Smooth muscle cell (in vitro differentiated cells): ENCODE results near the gene SUN2. TPM values are rescaled to one million over a fixed set of nuclear protein-coding genes. Genes with fewer than 3 reads are reported as not detected.
A peak's percentile ranks its signal among the peaks of the same experiment; 100 is the strongest.

Source experiments
- DNase-seq: peaks from one replicate; lab custom pipeline; 2025; ENCODE audit not compliant: unreplicated experiment; lab: John Stamatoyannopoulos, UW
- H2AFZ ChIP-seq: fragments of 200-600 bp; sonication (generic); 2 replicates; pipeline ENCODE4 v1.6.0; 2016; ENCODE audit warnings: antibody characterized with exemption, low read depth, mild to moderate bottlenecking
- H3F3A ChIP-seq: fragments of 200-600 bp; sonication (generic); 2 replicates; pipeline ENCODE4 v1.6.0; 2017; ENCODE audit warnings: antibody characterized with exemption, low read depth
- H3K27ac ChIP-seq: fragments of 200-600 bp; sonication (generic); 2 replicates; pipeline ENCODE4 v1.5.1; 2016; ENCODE audit warnings: low read depth, mild to moderate bottlenecking
- H3K27me3 ChIP-seq: fragments of 200-600 bp; sonication (generic); 2 replicates; pipeline ENCODE4 v1.6.1; 2016; ENCODE audit warnings: low read depth, mild to moderate bottlenecking
- H3K36me3 ChIP-seq: fragments of 200-600 bp; sonication (generic); 2 replicates; pipeline ENCODE4 v1.5.1; 2016; ENCODE audit warnings: low read depth
- H3K4me1 ChIP-seq: fragments of 200-600 bp; sonication (generic); 2 replicates; pipeline ENCODE4 v1.5.1; 2016; ENCODE audit warnings: low read depth
- H3K4me2 ChIP-seq: fragments of 200-600 bp; sonication (generic); 2 replicates; pipeline ENCODE4 v1.6.0; 2016; ENCODE audit warnings: mild to moderate bottlenecking
- H3K4me3 ChIP-seq: fragments of 200-600 bp; sonication (generic); 2 replicates; pipeline ENCODE4 v1.5.1; 2016; ENCODE audit warnings: mild to moderate bottlenecking
- H3K79me2 ChIP-seq: fragments of 200-600 bp; sonication (generic); 2 replicates; pipeline ENCODE4 v1.6.0; 2016; ENCODE audit warnings: low read depth, mild to moderate bottlenecking
- H3K9ac ChIP-seq: fragments of 200-600 bp; sonication (generic); 2 replicates; pipeline ENCODE4 v1.6.0; 2016; ENCODE audit warnings: low read depth
- H3K9me3 ChIP-seq: fragments of 200-600 bp; sonication (generic); replicated peaks from 2 replicates; pipeline ENCODE4 v1.5.1; 2016; ENCODE audit warnings: low read depth
- H4K20me1 ChIP-seq: fragments of 200-600 bp; sonication (generic); 2 replicates; pipeline ENCODE4 v1.6.0; 2016; ENCODE audit warnings: low read depth
- CTCF ChIP-seq: fragments of 200-600 bp; sonication (generic); IDR thresholded peaks from 2 replicates; pipeline ENCODE4 v1.5.1; 2017; ENCODE audit warnings: borderline replicate concordance, mild to moderate bottlenecking, antibody characterized with exemption; ENCODE audit not compliant: insufficient read depth, poor library complexity, severe bottlenecking
- WGBS: methylation state at CpG from one replicate; pipeline ENCODE4 v1.1.7; 2016; ENCODE audit warnings: low lambda C conversion rate; 5-methylcytosine and 5-hydroxymethylcytosine counted together
- polyA plus RNA-seq: library from polyadenylated mRNA; unstranded; fragments of >200 nt; fragmentation: Nextera tagmentation; extraction: Ambion mirVana; gene quantifications from 2 replicates; pipeline ENCODE4 v1.2.1, GENCODE V29; 2016
- total RNA-seq: library from RNA; depleted of rRNA; stranded (reverse); fragments of >200 nt; gene quantifications from 2 replicates; pipeline ENCODE4 v1.2.3, GENCODE V29; 2014

The SUN2 gene
- total and polyA plus RNA-seq, 2 experiments from 2014 or later, result 59.1 to 71.7 TPM

GRCh38 chr22:38705235-38706100 is 50.3 kb downstream of the SUN2 start, which contains the start of gene GTPBP1:
TSS of gene GTPBP1 (plus strand) at chr22:38705944. CDS start at chr22:38705956, 12 bp downstream.
- H3K9ac ChIP-seq, result peak within 1 kb of the TSS; percentile 98
- peak within 1 kb of the TSS; percentile 91 for H3K4me2 ChIP-seq
- no peaks in the 10 kb centered on the region for H3K27me3 ChIP-seq
- H3K4me3 ChIP-seq, result peak within 1 kb of the TSS; percentile 95
- WGBS, result under 1% methylated on average over 55 of the region's 55 CpGs
- TF ChIP-seq CTCF, result no peak
- H2AFZ ChIP-seq, result peak within 1 kb of the TSS; percentile 88
- DNase-seq, result peak; percentile 98
- H3K36me3 ChIP-seq, result no peaks in the 10 kb centered on the region
- peaks cover 19% of the 10 kb centered on the region for H3K4me1 ChIP-seq
- peaks cover 44% of the 10 kb centered on the region for H3K79me2 ChIP-seq
- H3K27ac ChIP-seq, result peak within 1 kb of the TSS; percentile 92
- peaks cover 8% of the 10 kb centered on the region for H3F3A ChIP-seq
- H3K9me3 ChIP-seq, result no peaks in the 10 kb centered on the region
- peaks cover 43% of the 10 kb centered on the region for H4K20me1 ChIP-seq

GRCh38 chr22:38704654-38705234 is 51.1 kb downstream of the SUN2 start:
- H3K9me3 ChIP-seq, result no peaks in the 10 kb centered on the region
- peak overlapping the region; percentile 45 for H3K9ac ChIP-seq
- H4K20me1 ChIP-seq, result peaks cover 36% of the 10 kb centered on the region
- no peaks in the 10 kb centered on the region for H3K36me3 ChIP-seq
- no peak for TF ChIP-seq CTCF
- peaks cover 44% of the 10 kb centered on the region for H3K79me2 ChIP-seq
- peak overlapping the region; percentile 85 for H3K27ac ChIP-seq
- peaks cover 8% of the 10 kb centered on the region for H3F3A ChIP-seq
- DNase-seq, result no peak
- H2AFZ ChIP-seq, result peak overlapping the region; percentile 88
- H3K4me3 ChIP-seq, result peak overlapping the region; percentile 41
- peaks cover 19% of the 10 kb centered on the region for H3K4me1 ChIP-seq
- H3K4me2 ChIP-seq, result peak overlapping the region; percentile 83
- no peaks in the 10 kb centered on the region for H3K27me3 ChIP-seq
- WGBS, result 33% methylated on average over 10 of the region's 10 CpGs

- no peaks in the 10 kb centered on the region for H3K27me3 ChIP-seq
- TF ChIP-seq CTCF, result no peak
- peak; percentile 84 for DNase-seq
- H3K9me3 ChIP-seq, result no peaks in the 10 kb centered on the region
- peak within 1 kb of the TSS; percentile 80 for H2AFZ ChIP-seq
- H3K36me3 ChIP-seq, result no peaks in the 10 kb centered on the region
- H3K27ac ChIP-seq, result peak within 1 kb of the TSS; percentile 94
- peaks cover 44% of the 10 kb centered on the region for H3K79me2 ChIP-seq
- peaks cover 3% of the 10 kb centered on the region for H3F3A ChIP-seq
- peak within 1 kb of the TSS; percentile 96 for H3K4me3 ChIP-seq
- WGBS, result under 1% methylated on average over 80 of the region's 94 CpGs
- H4K20me1 ChIP-seq, result peaks cover 38% of the 10 kb centered on the region
- peak within 1 kb of the TSS; percentile 98 for H3K9ac ChIP-seq
- H3K4me1 ChIP-seq, result peaks cover 37% of the 10 kb centered on the region
- peak within 1 kb of the TSS; percentile 88 for H3K4me2 ChIP-seq
These were observed 54.8 kb downstream of the SUN2 start, which contains the start of gene JOSD1 for GRCh38 chr22:38700789-38701628. TSS of gene JOSD1 (minus strand) at chr22:38700943. CDS start at chr22:38699987, 956 bp downstream.
